ENCODE results near the gene MAP4. TPM values are rescaled to one million over a fixed set of nuclear protein-coding genes. Genes with fewer than 3 reads are reported as not detected.
A peak's percentile ranks its signal among the peaks of the same experiment; 100 is the strongest.

The MAP4 gene
- polyA plus RNA-seq, 3 donors: 6.2 to 24.1 (median 18.4) TPM

DNA sequence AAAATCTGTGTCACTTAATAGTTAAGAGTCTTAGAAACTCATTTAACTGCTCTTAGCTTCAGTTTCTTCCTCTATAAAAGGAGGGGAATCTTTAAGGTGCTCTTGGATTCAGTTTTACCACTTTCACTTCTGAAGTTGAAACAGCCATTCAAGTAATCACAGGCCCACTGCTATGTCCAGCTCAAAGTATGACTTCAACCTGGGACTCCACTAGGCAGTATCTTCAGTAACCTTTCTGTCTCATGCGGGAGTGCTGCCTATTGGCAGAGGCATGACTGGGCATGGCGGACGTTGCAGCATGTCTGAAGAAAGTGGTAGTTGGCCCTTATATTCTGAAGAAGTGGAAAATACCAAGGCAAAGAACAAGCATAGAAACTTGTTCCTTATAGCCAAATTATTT, 121.0 kb downstream of the MAP4 start:
- no peak overlapping the region for H3K4me3 Mint-ChIP-seq
- no peak overlapping the region for H3K27ac ChIP-seq (ENCODE audit: low read depth in 1 of 2, low read length in 2 of 2)
- peaks cover 10 to 62% of the 10 kb centered on the region in 2 donors for H3K36me3 ChIP-seq (replicated peaks in 1 of 2; ENCODE audit: control insufficient read depth in 1 of 2, insufficient read depth in 2 of 2, low read length in 2 of 2)
- no peaks in the 10 kb centered on the region for H3K27me3 Mint-ChIP-seq (ENCODE audit: low read depth in 3 of 3)
- peak overlapping the region in 1 of 7 donors; percentile 52 for H3K27ac Mint-ChIP-seq
- no peaks in the 10 kb centered on the region for H3K27me3 ChIP-seq (ENCODE audit: control insufficient read depth in 2 of 2, insufficient read depth in 2 of 2, low read length in 2 of 2)
- H3K4me1 Mint-ChIP-seq: peaks cover 4% of the 10 kb centered on the region
- H3K9me3 ChIP-seq (replicated peaks in 1 of 2; ENCODE audit: control insufficient read depth in 1 of 2, insufficient read depth in 1 of 2, low read length in 2 of 2): no peaks in the 10 kb centered on the region
- no peak overlapping the region for H2AFZ ChIP-seq (ENCODE audit: insufficient read depth, low read depth, low read length, poor library complexity, severe bottlenecking)
- no peaks in the 10 kb centered on the region for H4K20me1 ChIP-seq (ENCODE audit: insufficient read depth, low read length)
- TF ChIP-seq, protein P1, sequence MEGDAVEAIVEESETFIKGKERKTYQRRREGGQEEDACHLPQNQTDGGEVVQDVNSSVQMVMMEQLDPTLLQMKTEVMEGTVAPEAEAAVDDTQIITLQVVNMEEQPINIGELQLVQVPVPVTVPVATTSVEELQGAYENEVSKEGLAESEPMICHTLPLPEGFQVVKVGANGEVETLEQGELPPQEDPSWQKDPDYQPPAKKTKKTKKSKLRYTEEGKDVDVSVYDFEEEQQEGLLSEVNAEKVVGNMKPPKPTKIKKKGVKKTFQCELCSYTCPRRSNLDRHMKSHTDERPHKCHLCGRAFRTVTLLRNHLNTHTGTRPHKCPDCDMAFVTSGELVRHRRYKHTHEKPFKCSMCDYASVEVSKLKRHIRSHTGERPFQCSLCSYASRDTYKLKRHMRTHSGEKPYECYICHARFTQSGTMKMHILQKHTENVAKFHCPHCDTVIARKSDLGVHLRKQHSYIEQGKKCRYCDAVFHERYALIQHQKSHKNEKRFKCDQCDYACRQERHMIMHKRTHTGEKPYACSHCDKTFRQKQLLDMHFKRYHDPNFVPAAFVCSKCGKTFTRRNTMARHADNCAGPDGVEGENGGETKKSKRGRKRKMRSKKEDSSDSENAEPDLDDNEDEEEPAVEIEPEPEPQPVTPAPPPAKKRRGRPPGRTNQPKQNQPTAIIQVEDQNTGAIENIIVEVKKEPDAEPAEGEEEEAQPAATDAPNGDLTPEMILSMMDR (IDR thresholded peaks at IDR 0.05): no peak
- no peak overlapping the region for H3K4me3 ChIP-seq (replicated peaks in 1 of 3; ENCODE audit: low read depth in 2 of 3, low read length in 3 of 3)
- H3K9ac ChIP-seq (ENCODE audit: insufficient read depth, low read length, poor library complexity, severe bottlenecking): no peak overlapping the region
- H3K79me2 ChIP-seq (ENCODE audit: insufficient read depth, low read length): no peaks in the 10 kb centered on the region
- peaks cover 0 to 6% of the 10 kb centered on the region in 2 donors for H3K4me1 ChIP-seq (ENCODE audit: control insufficient read depth in 1 of 2, insufficient read depth in 2 of 2, low read length in 2 of 2)
- no peak for DNase-seq
- no peak overlapping the region for H3K4me2 ChIP-seq (replicated peaks; ENCODE audit: extremely low read depth, low read length, poor library complexity, severe bottlenecking)
- H3K9me3 Mint-ChIP-seq: peaks cover 0 to 2% (median 0%) of the 10 kb centered on the region in 7 donors
- 100% methylated on average over 1 of the region's 3 CpGs for WGBS (ENCODE audit: insufficient coverage)
- H3K36me3 Mint-ChIP-seq: peaks cover 43 to 58% of the 10 kb centered on the region in 2 donors
- intact Hi-C loops (cut with micrococcal nuclease): no loop called here

DNA sequence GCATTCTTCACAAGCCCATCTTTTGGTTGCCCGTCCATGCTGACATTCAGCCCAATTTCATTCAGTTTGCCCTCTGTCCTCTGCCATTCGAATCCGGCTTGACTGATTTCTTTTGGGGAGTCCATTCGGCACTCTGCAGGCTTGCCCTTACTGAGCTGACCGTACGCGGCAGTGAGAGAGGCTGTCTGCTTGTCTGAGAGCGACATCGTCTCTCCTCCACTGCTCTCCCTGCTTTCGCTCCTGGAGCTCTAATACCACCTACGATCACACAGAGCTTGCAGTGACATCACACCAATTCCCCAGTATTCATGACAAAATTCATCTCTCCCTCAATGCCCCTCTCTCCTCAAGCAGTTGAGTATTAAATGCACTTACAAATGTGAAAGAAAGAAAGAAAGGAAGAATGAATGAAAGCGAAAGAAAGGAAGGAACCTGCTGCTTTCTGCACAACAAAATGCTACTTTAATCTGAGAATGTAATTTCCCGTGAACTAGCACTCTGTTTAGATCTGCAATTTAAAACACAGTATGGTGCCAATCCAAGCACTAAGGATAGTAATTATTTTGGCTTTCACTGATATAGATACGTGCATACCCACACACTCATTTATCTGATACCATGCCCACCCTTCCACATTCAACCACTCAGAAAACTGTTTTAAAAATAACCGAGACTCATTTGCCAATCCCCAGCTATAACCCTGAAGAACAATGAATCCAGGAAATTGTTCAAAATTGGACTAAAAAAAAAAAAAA, 123.8 kb downstream of the MAP4 start:
- H3K27ac Mint-ChIP-seq: no peak overlapping the region
- H3K36me3 ChIP-seq (replicated peaks in 1 of 2; ENCODE audit: control insufficient read depth in 1 of 2, insufficient read depth in 2 of 2, low read length in 2 of 2): peaks cover 10 to 56% of the 10 kb centered on the region in 2 donors
- no peak overlapping the region for H3K4me3 ChIP-seq (replicated peaks in 1 of 3; ENCODE audit: low read depth in 2 of 3, low read length in 3 of 3)
- no peak overlapping the region for H3K27ac ChIP-seq (ENCODE audit: low read depth in 1 of 2, low read length in 2 of 2)
- intact Hi-C loops (cut with micrococcal nuclease): no loop called here
- H3K27me3 Mint-ChIP-seq (ENCODE audit: low read depth in 3 of 3): no peaks in the 10 kb centered on the region
- H3K4me1 Mint-ChIP-seq: peaks cover 4% of the 10 kb centered on the region
- TF ChIP-seq, protein P1 (IDR thresholded peaks at IDR 0.05): no peak
- no peaks in the 10 kb centered on the region for H3K9me3 ChIP-seq (replicated peaks in 1 of 2; ENCODE audit: control insufficient read depth in 1 of 2, insufficient read depth in 1 of 2, low read length in 2 of 2)
- no peak overlapping the region for H3K4me3 Mint-ChIP-seq
- no peak overlapping the region for H2AFZ ChIP-seq (ENCODE audit: insufficient read depth, low read depth, low read length, poor library complexity, severe bottlenecking)
- no peaks in the 10 kb centered on the region for H3K27me3 ChIP-seq (ENCODE audit: control insufficient read depth in 2 of 2, insufficient read depth in 2 of 2, low read length in 2 of 2)
- 100% methylated on average over 9 of the region's 15 CpGs for WGBS (ENCODE audit: insufficient coverage)
- no peak for DNase-seq
- H3K4me1 ChIP-seq (ENCODE audit: control insufficient read depth in 1 of 2, insufficient read depth in 2 of 2, low read length in 2 of 2): peaks cover 0 to 6% of the 10 kb centered on the region in 2 donors
- H4K20me1 ChIP-seq (ENCODE audit: insufficient read depth, low read length): no peaks in the 10 kb centered on the region
- H3K36me3 Mint-ChIP-seq: peaks cover 54 to 56% of the 10 kb centered on the region in 2 donors
- no peak overlapping the region for H3K4me2 ChIP-seq (replicated peaks; ENCODE audit: extremely low read depth, low read length, poor library complexity, severe bottlenecking)
- H3K9ac ChIP-seq (ENCODE audit: insufficient read depth, low read length, poor library complexity, severe bottlenecking): no peak overlapping the region
- H3K79me2 ChIP-seq (ENCODE audit: insufficient read depth, low read length): no peaks in the 10 kb centered on the region
- H3K9me3 Mint-ChIP-seq: peaks cover 0 to 3% (median 0%) of the 10 kb centered on the region in 7 donors

Measured in CD14-positive monocyte (primary cell).